Epithelial cell of proximal tubule (primary cell): Measurements from ENCODE around the gene TRANK1. TPM values are rescaled to one million over a fixed set of nuclear protein-coding genes. Genes with fewer than 3 reads are reported as not detected.

Source experiments
- DNase-seq: peaks from one replicate; pipeline ENCODE4 v3.0.0-alpha.2; 2011; ENCODE audit warnings: low read depth
- H3K4me3 ChIP-seq: 2 replicates; pipeline ENCODE4 v1.5.1; 2011; ENCODE audit warnings: low read depth, mild to moderate bottlenecking, low read length
- total RNA-seq: library from RNA; depleted of rRNA; stranded (reverse); fragments of >200 nt; gene quantifications from 2 replicates; pipeline ENCODE4 v1.2.3, GENCODE V29; 2015
- TF ChIP-seq, protein P1 (sequence below): conservative IDR thresholded peaks from 2 replicates; pipeline ENCODE4 v1.5.1; 2012; ENCODE audit warnings: low read depth, mild to moderate bottlenecking, low read length

TRANK1 gene
- total RNA-seq, 1 donor from 2014 or later = 3.7 TPM

DNA sequence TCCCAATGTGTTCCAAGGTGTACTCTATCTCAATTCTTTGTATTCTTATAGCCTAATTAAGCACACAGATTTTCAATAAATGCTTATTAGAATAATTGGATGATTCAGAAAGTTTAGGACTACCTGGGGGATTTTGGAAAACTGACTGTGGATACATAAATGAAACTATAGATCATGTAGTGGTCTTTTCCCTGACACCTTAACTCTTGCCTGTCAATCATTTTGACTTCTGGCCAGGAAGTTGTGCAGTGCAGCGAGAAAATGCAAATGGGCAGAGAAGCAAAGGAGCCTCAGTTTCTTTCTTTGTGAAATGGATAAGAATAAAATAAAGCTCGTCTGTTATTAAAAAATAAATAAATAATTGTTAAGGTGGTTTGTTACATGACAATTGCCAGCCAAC, 133.1 kb downstream of the TRANK1 start:
- TF ChIP-seq, protein P1, sequence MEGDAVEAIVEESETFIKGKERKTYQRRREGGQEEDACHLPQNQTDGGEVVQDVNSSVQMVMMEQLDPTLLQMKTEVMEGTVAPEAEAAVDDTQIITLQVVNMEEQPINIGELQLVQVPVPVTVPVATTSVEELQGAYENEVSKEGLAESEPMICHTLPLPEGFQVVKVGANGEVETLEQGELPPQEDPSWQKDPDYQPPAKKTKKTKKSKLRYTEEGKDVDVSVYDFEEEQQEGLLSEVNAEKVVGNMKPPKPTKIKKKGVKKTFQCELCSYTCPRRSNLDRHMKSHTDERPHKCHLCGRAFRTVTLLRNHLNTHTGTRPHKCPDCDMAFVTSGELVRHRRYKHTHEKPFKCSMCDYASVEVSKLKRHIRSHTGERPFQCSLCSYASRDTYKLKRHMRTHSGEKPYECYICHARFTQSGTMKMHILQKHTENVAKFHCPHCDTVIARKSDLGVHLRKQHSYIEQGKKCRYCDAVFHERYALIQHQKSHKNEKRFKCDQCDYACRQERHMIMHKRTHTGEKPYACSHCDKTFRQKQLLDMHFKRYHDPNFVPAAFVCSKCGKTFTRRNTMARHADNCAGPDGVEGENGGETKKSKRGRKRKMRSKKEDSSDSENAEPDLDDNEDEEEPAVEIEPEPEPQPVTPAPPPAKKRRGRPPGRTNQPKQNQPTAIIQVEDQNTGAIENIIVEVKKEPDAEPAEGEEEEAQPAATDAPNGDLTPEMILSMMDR = no peak
- no peak overlapping the region for H3K4me3 ChIP-seq
- DNase-seq = no peak

DNA sequence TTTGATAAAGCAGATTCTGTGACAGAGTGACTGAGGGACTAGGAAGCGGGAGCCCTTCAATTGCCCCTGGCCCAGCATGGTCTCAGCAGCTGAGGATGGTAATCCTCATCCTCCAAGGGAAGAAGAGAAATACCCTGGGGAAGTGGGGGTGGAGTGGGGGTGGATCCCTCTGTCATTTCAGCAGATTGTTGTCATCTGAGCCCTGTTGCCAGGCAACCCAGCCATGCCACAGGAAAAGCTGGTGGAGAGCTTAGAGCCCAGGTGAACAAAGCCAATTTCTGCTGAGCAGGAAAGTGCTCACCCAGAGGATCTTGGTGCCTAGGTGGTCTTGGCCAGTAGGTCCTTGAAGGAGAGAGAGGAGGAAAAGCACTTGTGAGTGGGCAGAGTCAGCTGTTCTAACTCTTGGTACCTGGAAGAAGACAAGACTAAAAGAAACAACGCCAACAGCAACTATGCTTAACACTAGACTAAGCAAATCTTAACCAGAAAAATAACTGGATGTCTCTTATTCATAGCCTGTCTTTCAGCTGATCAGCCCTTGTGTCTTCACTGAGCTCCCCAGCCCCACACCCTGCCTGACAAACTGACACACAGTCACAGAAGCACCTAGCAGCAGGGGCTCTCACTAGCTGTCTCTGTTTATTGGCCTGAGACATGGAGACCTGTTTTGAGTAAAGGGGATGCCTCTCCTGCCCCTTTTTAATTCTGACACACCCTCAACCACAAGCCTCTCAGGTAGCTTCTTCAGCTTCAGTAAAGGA, 140.4 kb downstream of the TRANK1 start:
- TF ChIP-seq, protein P1 = no peak
- no peak for DNase-seq

GRCh38 chr3:36803091-36803791, 141.6 kb downstream of the TRANK1 start:
- TF ChIP-seq, protein P1 = no peak
- DNase-seq = no peak
- no peak overlapping the region for H3K4me3 ChIP-seq

More for the DNA sequence above, 140.4 kb downstream of the TRANK1 start:
- no peak overlapping the region for H3K4me3 ChIP-seq

DNA sequence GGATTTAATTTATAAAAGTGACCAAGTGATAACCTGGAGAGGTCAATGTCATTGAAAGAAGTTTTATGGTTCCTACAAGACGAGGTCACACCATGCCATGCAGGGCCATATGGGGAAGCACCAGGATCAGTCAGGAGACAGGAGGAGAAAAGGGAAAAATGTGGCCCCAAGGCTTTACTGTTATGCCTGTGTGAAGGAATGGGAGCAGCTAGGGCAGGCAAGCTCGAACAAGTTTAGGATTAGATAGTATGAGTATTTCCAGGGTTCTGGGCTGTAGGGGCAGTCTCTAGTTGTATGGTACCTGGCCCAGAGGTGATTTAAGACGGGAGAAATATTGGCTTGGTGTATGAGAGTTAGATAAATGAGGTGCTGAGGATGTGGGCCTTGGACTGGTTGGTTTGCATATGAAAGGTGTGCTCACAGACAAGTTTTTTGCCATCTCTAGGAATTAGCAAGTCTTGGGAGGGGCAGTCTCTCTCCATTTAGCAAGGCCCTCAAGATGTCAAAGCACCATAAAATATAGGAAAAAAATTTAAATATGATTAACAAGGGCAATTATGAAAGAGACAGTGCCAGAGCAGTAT, 144.2 kb downstream of the TRANK1 start:
- TF ChIP-seq, protein P1 = no peak
- no peak for DNase-seq
- no peak overlapping the region for H3K4me3 ChIP-seq

- no peak overlapping the region for H3K4me3 ChIP-seq
- peak; percentile 30 for DNase-seq
- TF ChIP-seq, protein P1 = no peak
These were observed 148.0 kb downstream of the TRANK1 start for GRCh38 chr3:36796881-36797280.

- TF ChIP-seq, protein P1 = no peak
- DNase-seq = no peak
- H3K4me3 ChIP-seq = no peak overlapping the region
These were observed 148.7 kb downstream of the TRANK1 start for GRCh38 chr3:36796161-36796560.
